Measurements from ENCODE around the gene HMGA1. TPM values are rescaled to one million over a fixed set of nuclear protein-coding genes. Genes with fewer than 3 reads are reported as not detected.

Gene HMGA1
- total and polyA plus RNA-seq, 2 of the 13 experiments (the other 11 are each of a cell fraction or from before 2014, with no cell fraction given), result 117 to 145 TPM

DNA sequence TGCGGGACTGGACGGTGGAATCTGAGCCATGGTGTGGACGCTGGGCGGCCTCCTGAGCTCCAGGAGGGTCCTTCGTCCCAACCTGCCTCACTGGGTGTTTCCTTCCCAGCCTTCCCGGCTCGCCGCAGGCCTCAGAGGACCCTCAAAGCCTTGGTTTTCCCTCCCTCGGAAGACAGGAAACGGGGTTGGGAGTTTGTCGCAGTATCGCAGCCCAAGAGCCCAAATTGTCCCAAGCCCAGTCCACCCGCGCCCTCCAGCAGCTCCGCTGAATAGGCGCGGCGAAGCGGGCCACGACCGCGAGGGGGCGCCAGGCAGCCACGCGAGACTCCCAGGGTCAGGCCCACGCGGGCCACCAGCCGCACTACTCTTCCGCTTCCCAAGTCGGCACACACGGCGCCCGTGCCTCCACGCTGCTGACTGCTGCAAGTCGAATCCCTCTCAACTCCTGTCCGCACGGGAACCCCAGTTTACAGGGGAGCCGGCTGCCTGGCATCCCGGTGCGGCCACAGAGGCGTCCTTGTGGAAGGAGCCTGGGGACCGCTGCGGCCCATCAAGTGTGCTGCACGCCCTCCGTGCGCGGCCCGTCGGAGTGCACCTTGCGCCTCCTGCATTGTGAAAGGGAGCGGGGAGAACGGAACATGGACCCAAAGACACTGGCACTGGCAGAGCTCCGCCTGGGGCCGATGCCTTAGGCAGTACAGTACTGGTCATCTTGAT, 40.4 kb upstream of the HMGA1 start (continued):
- TF ChIP-seq RELA (CRISPR knock-in tag; IDR thresholded peaks at IDR 0.05) (peak; percentile 65; the same call in 1 of the 2 replicates), ZNF713 (CRISPR knock-in tag; IDR thresholded peaks at IDR 0.05) (no peak), JARID2 (CRISPR knock-in tag; IDR thresholded peaks at IDR 0.05; ENCODE audit: insufficient replicate concordance) (no peak), MXD1 (CRISPR knock-in tag; IDR thresholded peaks at IDR 0.05) (no peak; the same call in 1 of the 2 replicates), RNF219 (CRISPR knock-in tag; IDR thresholded peaks at IDR 0.05) (no peak), ZNF569 (CRISPR knock-in tag; IDR thresholded peaks at IDR 0.05; ENCODE audit: borderline replicate concordance) (no peak), FOXM1 (CRISPR knock-in tag; IDR thresholded peaks at IDR 0.05) (no peak), ZNF224 (CRISPR knock-in tag; IDR thresholded peaks at IDR 0.05) (peak; percentile 15; the same call in 1 of the 2 replicates), ZKSCAN5 (CRISPR knock-in tag; IDR thresholded peaks at IDR 0.05) (no peak), MBNL3 (CRISPR knock-in tag; conservative IDR thresholded peaks at IDR 0.05) (no peak), ZNF761 (CRISPR knock-in tag; conservative IDR thresholded peaks at IDR 0.05) (peak; percentile 68; the same call in 1 of the 2 replicates), ZNF143 (CRISPR knock-in tag; IDR thresholded peaks at IDR 0.05) (no peak), PAF1 (CRISPR knock-in tag; IDR thresholded peaks at IDR 0.05) (no peak)
- TF ChIP-seq, protein P1, sequence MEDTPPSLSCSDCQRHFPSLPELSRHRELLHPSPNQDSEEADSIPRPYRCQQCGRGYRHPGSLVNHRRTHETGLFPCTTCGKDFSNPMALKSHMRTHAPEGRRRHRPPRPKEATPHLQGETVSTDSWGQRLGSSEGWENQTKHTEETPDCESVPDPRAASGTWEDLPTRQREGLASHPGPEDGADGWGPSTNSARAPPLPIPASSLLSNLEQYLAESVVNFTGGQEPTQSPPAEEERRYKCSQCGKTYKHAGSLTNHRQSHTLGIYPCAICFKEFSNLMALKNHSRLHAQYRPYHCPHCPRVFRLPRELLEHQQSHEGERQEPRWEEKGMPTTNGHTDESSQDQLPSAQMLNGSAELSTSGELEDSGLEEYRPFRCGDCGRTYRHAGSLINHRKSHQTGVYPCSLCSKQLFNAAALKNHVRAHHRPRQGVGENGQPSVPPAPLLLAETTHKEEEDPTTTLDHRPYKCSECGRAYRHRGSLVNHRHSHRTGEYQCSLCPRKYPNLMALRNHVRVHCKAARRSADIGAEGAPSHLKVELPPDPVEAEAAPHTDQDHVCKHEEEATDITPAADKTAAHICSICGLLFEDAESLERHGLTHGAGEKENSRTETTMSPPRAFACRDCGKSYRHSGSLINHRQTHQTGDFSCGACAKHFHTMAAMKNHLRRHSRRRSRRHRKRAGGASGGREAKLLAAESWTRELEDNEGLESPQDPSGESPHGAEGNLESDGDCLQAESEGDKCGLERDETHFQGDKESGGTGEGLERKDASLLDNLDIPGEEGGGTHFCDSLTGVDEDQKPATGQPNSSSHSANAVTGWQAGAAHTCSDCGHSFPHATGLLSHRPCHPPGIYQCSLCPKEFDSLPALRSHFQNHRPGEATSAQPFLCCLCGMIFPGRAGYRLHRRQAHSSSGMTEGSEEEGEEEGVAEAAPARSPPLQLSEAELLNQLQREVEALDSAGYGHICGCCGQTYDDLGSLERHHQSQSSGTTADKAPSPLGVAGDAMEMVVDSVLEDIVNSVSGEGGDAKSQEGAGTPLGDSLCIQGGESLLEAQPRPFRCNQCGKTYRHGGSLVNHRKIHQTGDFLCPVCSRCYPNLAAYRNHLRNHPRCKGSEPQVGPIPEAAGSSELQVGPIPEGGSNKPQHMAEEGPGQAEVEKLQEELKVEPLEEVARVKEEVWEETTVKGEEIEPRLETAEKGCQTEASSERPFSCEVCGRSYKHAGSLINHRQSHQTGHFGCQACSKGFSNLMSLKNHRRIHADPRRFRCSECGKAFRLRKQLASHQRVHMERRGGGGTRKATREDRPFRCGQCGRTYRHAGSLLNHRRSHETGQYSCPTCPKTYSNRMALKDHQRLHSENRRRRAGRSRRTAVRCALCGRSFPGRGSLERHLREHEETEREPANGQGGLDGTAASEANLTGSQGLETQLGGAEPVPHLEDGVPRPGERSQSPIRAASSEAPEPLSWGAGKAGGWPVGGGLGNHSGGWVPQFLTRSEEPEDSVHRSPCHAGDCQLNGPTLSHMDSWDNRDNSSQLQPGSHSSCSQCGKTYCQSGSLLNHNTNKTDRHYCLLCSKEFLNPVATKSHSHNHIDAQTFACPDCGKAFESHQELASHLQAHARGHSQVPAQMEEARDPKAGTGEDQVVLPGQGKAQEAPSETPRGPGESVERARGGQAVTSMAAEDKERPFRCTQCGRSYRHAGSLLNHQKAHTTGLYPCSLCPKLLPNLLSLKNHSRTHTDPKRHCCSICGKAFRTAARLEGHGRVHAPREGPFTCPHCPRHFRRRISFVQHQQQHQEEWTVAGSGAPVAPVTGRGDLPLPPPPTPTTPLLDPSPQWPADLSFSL (CRISPR knock-in tag; IDR thresholded peaks at IDR 0.05), result no peak
- TF ChIP-seq, protein P2, sequence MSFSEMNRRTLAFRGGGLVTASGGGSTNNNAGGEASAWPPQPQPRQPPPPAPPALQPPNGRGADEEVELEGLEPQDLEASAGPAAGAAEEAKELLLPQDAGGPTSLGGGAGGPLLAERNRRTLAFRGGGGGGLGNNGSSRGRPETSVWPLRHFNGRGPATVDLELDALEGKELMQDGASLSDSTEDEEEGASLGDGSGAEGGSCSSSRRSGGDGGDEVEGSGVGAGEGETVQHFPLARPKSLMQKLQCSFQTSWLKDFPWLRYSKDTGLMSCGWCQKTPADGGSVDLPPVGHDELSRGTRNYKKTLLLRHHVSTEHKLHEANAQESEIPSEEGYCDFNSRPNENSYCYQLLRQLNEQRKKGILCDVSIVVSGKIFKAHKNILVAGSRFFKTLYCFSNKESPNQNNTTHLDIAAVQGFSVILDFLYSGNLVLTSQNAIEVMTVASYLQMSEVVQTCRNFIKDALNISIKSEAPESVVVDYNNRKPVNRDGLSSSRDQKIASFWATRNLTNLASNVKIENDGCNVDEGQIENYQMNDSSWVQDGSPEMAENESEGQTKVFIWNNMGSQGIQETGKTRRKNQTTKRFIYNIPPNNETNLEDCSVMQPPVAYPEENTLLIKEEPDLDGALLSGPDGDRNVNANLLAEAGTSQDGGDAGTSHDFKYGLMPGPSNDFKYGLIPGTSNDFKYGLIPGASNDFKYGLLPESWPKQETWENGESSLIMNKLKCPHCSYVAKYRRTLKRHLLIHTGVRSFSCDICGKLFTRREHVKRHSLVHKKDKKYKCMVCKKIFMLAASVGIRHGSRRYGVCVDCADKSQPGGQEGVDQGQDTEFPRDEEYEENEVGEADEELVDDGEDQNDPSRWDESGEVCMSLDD (CRISPR knock-in tag; IDR thresholded peaks at IDR 0.05; ENCODE audit: borderline replicate concordance), result no peak
- TF ChIP-seq, protein P3, sequence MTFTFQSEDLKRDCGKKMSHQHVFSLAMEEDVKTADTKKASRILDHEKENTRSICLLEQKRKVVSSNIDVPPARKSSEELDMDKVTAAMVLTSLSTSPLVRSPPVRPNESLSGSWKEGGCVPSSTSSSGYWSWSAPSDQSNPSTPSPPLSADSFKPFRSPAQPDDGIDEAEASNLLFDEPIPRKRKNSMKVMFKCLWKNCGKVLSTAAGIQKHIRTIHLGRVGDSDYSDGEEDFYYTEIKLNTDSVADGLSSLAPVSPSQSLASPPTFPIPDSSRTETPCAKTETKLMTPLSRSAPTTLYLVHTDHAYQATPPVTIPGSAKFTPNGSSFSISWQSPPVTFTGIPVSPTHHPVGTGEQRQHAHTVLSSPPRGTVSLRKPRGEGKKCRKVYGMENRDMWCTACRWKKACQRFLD (CRISPR knock-in tag; IDR thresholded peaks at IDR 0.05; ENCODE audit: borderline replicate concordance), result no peak

Measured in HepG2 (cell line).